ENCODE data around the gene STAB2. TPM values are rescaled to one million over a fixed set of nuclear protein-coding genes. Genes with fewer than 3 reads are reported as not detected.

The STAB2 gene
- total and polyA plus RNA-seq, 2 of the 8 experiments (the other 6 are each of a cell fraction or from before 2014, with no cell fraction given), result not detected

DNA sequence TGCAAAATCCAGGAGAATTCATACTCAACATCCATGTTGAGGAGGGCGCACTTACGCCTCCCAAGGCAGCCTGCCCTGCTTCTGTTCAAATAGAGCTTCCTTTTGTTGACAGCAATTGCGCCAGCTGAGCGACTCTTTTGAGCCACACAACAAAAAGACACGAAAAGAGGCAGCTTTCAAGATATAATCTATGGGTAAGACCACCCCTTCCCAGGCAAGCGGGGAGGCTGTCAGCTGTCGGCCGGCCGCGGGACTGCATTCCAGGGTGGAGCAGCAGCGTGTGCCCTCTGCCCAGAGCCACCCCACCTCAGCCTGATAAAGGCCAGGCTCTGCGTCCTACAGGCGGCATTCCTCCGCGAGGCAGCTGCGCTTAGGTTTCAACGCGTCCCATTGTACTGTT lies 15.8 kb upstream of the STAB2 start:
- H3K14ac ChIP-seq (ENCODE audit: insufficient read length), result no peak overlapping the region
- no peaks in the 10 kb centered on the region for H3K36me3 ChIP-seq (ENCODE audit: control insufficient read depth in 2 of 4, insufficient read depth in 4 of 4, low read length in 3 of 4)
- no peak overlapping the region for H3K4ac ChIP-seq (replicated peaks; ENCODE audit: insufficient read length, low read depth, low read length)
- H3K9ac ChIP-seq (replicated peaks in 1 of 4; ENCODE audit: extremely low read depth in 1 of 4, low read depth in 3 of 4, low read length in 3 of 4), result 0 out of 7 replicates have a peak overlapping the region, but pooled peaks of 1 of the 4 experiments have one; percentile 20
- no peak overlapping the region for H3K23ac ChIP-seq (ENCODE audit: insufficient read length)
- H3K56ac ChIP-seq (replicated peaks; ENCODE audit: insufficient read length, low read depth, low read length), result no peak overlapping the region
- no peak overlapping the region for H4K91ac ChIP-seq (replicated peaks; ENCODE audit: insufficient read length, low read length)
- H2BK12ac ChIP-seq (ENCODE audit: low read depth, low read length), result peak overlapping the region; percentile 29
- no peak overlapping the region for H2BK120ac ChIP-seq (replicated peaks; ENCODE audit: low read depth, low read length)
- H3K27ac ChIP-seq (ENCODE audit: low read depth, low read length), result no peak overlapping the region
- no peaks in the 10 kb centered on the region for H3K79me2 ChIP-seq (ENCODE audit: control insufficient read depth in 1 of 2, insufficient read depth in 2 of 2, low read length in 2 of 2)
- peak overlapping the region; percentile 6 to 46 (median 14); a peak in 5 of 8 replicates for H3K4me3 ChIP-seq (ENCODE audit: extremely low read depth in 1 of 4, insufficient read depth in 2 of 4, low read depth in 3 of 4, low read length in 4 of 4)
- no peaks in the 10 kb centered on the region for H4K20me1 ChIP-seq (replicated peaks in 1 of 2; ENCODE audit: control insufficient read depth in 1 of 2, insufficient read depth in 2 of 2, low read length in 2 of 2)
- H3K4me2 ChIP-seq (ENCODE audit: insufficient read depth in 1 of 2, low read depth in 2 of 2, low read length in 2 of 2), result peak overlapping the region; percentile 36 to 64
- H3K4me1 ChIP-seq (replicated peaks in 1 of 4; ENCODE audit: control insufficient read depth in 3 of 4, insufficient read depth in 4 of 4, low read length in 3 of 4), result peaks cover 0 to 6% (median 4%) of the 10 kb centered on the region in 4 experiments; a peak in 3 of 7 replicates
- no peak overlapping the region for H2AK5ac ChIP-seq (ENCODE audit: low read depth, low read length)
- no peak overlapping the region for H2BK5ac ChIP-seq (ENCODE audit: low read depth, low read length)
- H4K5ac ChIP-seq (ENCODE audit: insufficient read length, low read depth, low read length), result no peak overlapping the region
- H3K18ac ChIP-seq (ENCODE audit: extremely low read depth, low read length), result no peak overlapping the region
- DNase-seq (ENCODE audit: low read depth in 1 of 2, low spot score in 2 of 2), result peak in 1 of 2 experiments; percentile 73
- CTCF ChIA-PET (ENCODE audit: partially characterized antibody), result interaction anchor here (0.6 to 7.0 kb wide), 7 partner anchors 11 to 688 kb away, joined by 3 to 70 read pairs (median 4); no protein-coding TSS in a partner anchor
- no peaks in the 10 kb centered on the region for H3K23me2 ChIP-seq (ENCODE audit: low read depth, low read length)
- no peak overlapping the region; the same call in 1 of the 2 replicates for H4K8ac ChIP-seq (ENCODE audit: extremely low read depth, insufficient read depth, low read length)
- no peaks in the 10 kb centered on the region for H3K79me1 ChIP-seq (ENCODE audit: low read depth, low read length)
- peak; percentile 75 for FAIRE-seq
- H3K9me3 ChIP-seq (ENCODE audit: insufficient read depth in 2 of 2, low read depth in 1 of 2, low read length in 1 of 2), result peaks cover 0 to under 1% of the 10 kb centered on the region in 2 experiments; a peak in 1 of 4 replicates
- no peak overlapping the region for H2BK20ac ChIP-seq (ENCODE audit: low read length)
- peak overlapping the region; percentile 71; the same call in 1 of the 2 replicates for H2AFZ ChIP-seq (ENCODE audit: low read length)
- H2BK15ac ChIP-seq (ENCODE audit: low read length), result peak overlapping the region; percentile 90; the same call in 1 of the 2 replicates
- 18% methylated on average over 18 of the region's 18 CpGs; no CpG with 5 or more reads in 1 of the 2 experiments for WGBS, 2 experiments (ENCODE audit: extremely low coverage in 1 of 2, insufficient coverage in 1 of 2, insufficient read length in 1 of 2, insufficient replicate concordance in 2 of 2, low coverage in 1 of 2, low lambda C conversion rate in 2 of 2, missing lambda C conversion rate in 1 of 2)
- POLR2A ChIA-PET (ENCODE audit: partially characterized antibody), result no interaction called here
- H3K27me3 ChIP-seq (replicated peaks in 1 of 4; ENCODE audit: control insufficient read depth in 3 of 4, extremely low read depth in 1 of 4, insufficient read depth in 3 of 4, low read length in 3 of 4), result no peaks in the 10 kb centered on the region; a peak in 1 of 7 replicates
- TF ChIP-seq KDM5A (IDR thresholded peaks at IDR 0.05; ENCODE audit: low read length) (no peak), RAD21 (IDR thresholded peaks at IDR 0.05 in 1 of 2, conservative IDR thresholded peaks at IDR 0.05 in 1 of 2; ENCODE audit: low read depth in 2 of 2, low read length in 2 of 2) (peak in 1 of 2 experiments; percentile 11; a peak in 1 of 4 replicates), CTBP2 (IDR thresholded peaks at IDR 0.05; ENCODE audit: borderline replicate concordance, insufficient read depth, insufficient read length, low read length) (peak; percentile 25), KDM4A (IDR thresholded peaks at IDR 0.05; ENCODE audit: low read depth, low read length, severe bottlenecking) (no peak), TBP (IDR thresholded peaks at IDR 0.05; ENCODE audit: low read depth, low read length) (peak; percentile 88), SP2 (IDR thresholded peaks at IDR 0.05; ENCODE audit: low read length) (no peak), POU5F1 (IDR thresholded peaks at IDR 0.05; ENCODE audit: low read depth, low read length) (no peak)
- TF ChIP-seq, protein P1, sequence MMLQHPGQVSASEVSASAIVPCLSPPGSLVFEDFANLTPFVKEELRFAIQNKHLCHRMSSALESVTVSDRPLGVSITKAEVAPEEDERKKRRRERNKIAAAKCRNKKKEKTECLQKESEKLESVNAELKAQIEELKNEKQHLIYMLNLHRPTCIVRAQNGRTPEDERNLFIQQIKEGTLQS (IDR thresholded peaks at IDR 0.05; ENCODE audit: insufficient read depth, low read depth, low read length), result no peak
- TF ChIP-seq, protein P2, sequence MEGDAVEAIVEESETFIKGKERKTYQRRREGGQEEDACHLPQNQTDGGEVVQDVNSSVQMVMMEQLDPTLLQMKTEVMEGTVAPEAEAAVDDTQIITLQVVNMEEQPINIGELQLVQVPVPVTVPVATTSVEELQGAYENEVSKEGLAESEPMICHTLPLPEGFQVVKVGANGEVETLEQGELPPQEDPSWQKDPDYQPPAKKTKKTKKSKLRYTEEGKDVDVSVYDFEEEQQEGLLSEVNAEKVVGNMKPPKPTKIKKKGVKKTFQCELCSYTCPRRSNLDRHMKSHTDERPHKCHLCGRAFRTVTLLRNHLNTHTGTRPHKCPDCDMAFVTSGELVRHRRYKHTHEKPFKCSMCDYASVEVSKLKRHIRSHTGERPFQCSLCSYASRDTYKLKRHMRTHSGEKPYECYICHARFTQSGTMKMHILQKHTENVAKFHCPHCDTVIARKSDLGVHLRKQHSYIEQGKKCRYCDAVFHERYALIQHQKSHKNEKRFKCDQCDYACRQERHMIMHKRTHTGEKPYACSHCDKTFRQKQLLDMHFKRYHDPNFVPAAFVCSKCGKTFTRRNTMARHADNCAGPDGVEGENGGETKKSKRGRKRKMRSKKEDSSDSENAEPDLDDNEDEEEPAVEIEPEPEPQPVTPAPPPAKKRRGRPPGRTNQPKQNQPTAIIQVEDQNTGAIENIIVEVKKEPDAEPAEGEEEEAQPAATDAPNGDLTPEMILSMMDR (IDR thresholded peaks at IDR 0.05; ENCODE audit: control extremely low read depth in 1 of 3, insufficient read depth in 1 of 3, low read depth in 1 of 3, low read length in 3 of 3), result peak in 1 of 3 experiments; percentile 17; a peak in 1 of 4 replicates
